GF-D8 (cell line): ENCODE data around the gene RGMB.

ENCODE experiments used
- DNase-seq: peaks from one replicate; lab custom pipeline; 2025; lab: John Stamatoyannopoulos, UW

The RGMB gene

GRCh38 chr5:98768160-98768959, 5.1 kb upstream of the RGMB start:
- no peak for DNase-seq

- DNase-seq: no peak
These were observed 4.6 kb upstream of the RGMB start for GRCh38 chr5:98768960-98769209.

GRCh38 chr5:98769210-98769958, 4.1 kb upstream of the RGMB start:
- no peak for DNase-seq

- DNase-seq: no peak
These were observed 3.6 kb upstream of the RGMB start for GRCh38 chr5:98769959-98770208.

- no peak for DNase-seq
These were observed 3.1 kb upstream of the RGMB start for GRCh38 chr5:98770209-98770910.

GRCh38 chr5:98770911-98771322, 2.5 kb upstream of the RGMB start:
- no peak for DNase-seq

GRCh38 chr5:98771382-98772109, 1.9 kb upstream of the RGMB start:
- peak; percentile 8 for DNase-seq

GRCh38 chr5:98772415-98773213, 849 bp upstream of the RGMB start:
- no peak for DNase-seq

GRCh38 chr5:98773214-98773463, 324 bp upstream of the RGMB start:
- DNase-seq: no peak

GRCh38 chr5:98774192-98775033, 950 bp downstream of the RGMB start:
- DNase-seq: no peak

GRCh38 chr5:98775246-98776065, 2.0 kb downstream of the RGMB start:
- DNase-seq: no peak

GRCh38 chr5:98776066-98776705, 2.7 kb downstream of the RGMB start:
- DNase-seq: no peak

GRCh38 chr5:98777295-98777694, 3.8 kb downstream of the RGMB start:
- DNase-seq: no peak

- DNase-seq: no peak
These were observed 5.9 kb downstream of the RGMB start for GRCh38 chr5:98779264-98779877.

GRCh38 chr5:98780390-98780789, 6.9 kb downstream of the RGMB start:
- DNase-seq: no peak

- no peak for DNase-seq
These were observed 8.1 kb downstream of the RGMB start for GRCh38 chr5:98781520-98781919.

GRCh38 chr5:98781964-98782363, 8.5 kb downstream of the RGMB start:
- DNase-seq: no peak

- DNase-seq: no peak
These were observed 9.7 kb downstream of the RGMB start for GRCh38 chr5:98783051-98783649.

GRCh38 chr5:98784411-98784810, 10.9 kb downstream of the RGMB start:
- no peak for DNase-seq
